ENCODE data around the gene QKI. TPM values are rescaled to one million over a fixed set of nuclear protein-coding genes. Genes with fewer than 3 reads are reported as not detected.

The QKI gene
- total RNA-seq, 1 experiment from 2014 or later: 134 TPM

DNA sequence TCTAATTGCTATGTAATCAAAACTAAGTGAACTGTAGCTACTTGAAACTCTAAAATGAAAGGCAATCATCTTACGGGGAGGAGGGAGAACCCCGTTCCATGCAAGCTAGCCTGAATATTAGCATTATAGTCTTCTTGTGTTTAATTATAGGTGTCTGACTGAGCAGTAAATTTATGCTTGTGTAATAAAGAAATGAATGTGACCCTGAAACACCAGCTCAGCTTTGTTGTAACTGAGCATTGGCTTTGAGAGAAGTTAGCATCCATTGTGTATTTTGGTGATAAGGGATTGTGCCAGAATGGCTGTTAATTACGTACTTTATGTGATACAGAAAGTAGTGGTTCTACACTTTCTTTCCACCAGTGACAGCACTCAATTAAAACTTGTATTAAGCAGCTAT is 86.9 kb downstream of the QKI start:
- TF ChIP-seq, protein P1, sequence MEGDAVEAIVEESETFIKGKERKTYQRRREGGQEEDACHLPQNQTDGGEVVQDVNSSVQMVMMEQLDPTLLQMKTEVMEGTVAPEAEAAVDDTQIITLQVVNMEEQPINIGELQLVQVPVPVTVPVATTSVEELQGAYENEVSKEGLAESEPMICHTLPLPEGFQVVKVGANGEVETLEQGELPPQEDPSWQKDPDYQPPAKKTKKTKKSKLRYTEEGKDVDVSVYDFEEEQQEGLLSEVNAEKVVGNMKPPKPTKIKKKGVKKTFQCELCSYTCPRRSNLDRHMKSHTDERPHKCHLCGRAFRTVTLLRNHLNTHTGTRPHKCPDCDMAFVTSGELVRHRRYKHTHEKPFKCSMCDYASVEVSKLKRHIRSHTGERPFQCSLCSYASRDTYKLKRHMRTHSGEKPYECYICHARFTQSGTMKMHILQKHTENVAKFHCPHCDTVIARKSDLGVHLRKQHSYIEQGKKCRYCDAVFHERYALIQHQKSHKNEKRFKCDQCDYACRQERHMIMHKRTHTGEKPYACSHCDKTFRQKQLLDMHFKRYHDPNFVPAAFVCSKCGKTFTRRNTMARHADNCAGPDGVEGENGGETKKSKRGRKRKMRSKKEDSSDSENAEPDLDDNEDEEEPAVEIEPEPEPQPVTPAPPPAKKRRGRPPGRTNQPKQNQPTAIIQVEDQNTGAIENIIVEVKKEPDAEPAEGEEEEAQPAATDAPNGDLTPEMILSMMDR (IDR thresholded peaks at IDR 0.05; ENCODE audit: insufficient read depth in 1 of 2, low read depth in 1 of 2, low read length in 1 of 2, severe bottlenecking in 1 of 2, unreplicated experiment in 1 of 2): no peak
- Mint-ChIP-seq H3K4me1 (ENCODE audit: low read depth, unreplicated experiment) (no peaks in the 10 kb centered on the region), H3K27me3 (ENCODE audit: insufficient read depth, unreplicated experiment) (no peaks in the 10 kb centered on the region), H3K36me3 (ENCODE audit: insufficient read depth, unreplicated experiment) (peaks cover 10% of the 10 kb centered on the region), H3K4me3 (ENCODE audit: unreplicated experiment) (no peak overlapping the region), H3K9me3 (ENCODE audit: unreplicated experiment) (no peaks in the 10 kb centered on the region), H3K27ac (ENCODE audit: unreplicated experiment) (no peak overlapping the region)
- POLR2A ChIA-PET: no interaction called here
- no peaks in the 10 kb centered on the region for H3K27me3 ChIP-seq (replicated peaks; ENCODE audit: control insufficient read depth, insufficient read depth, low read length)
- CTCF ChIA-PET: no interaction called here
- H3K4me1 ChIP-seq: no peaks in the 10 kb centered on the region
- DNase-seq: no peak
- peaks cover 5% of the 10 kb centered on the region for H3K9me3 ChIP-seq
- intact Hi-C loops (cut with micrococcal nuclease; ENCODE audit: unreplicated experiment): no loop called here
- H3K4me3 ChIP-seq (ENCODE audit: low read depth, low read length): no peak overlapping the region
- no TSS peak for BruUV-seq (replicated peaks)
- H3K36me3 ChIP-seq (ENCODE audit: control insufficient read depth, insufficient read depth, low read length): no peaks in the 10 kb centered on the region

DNA sequence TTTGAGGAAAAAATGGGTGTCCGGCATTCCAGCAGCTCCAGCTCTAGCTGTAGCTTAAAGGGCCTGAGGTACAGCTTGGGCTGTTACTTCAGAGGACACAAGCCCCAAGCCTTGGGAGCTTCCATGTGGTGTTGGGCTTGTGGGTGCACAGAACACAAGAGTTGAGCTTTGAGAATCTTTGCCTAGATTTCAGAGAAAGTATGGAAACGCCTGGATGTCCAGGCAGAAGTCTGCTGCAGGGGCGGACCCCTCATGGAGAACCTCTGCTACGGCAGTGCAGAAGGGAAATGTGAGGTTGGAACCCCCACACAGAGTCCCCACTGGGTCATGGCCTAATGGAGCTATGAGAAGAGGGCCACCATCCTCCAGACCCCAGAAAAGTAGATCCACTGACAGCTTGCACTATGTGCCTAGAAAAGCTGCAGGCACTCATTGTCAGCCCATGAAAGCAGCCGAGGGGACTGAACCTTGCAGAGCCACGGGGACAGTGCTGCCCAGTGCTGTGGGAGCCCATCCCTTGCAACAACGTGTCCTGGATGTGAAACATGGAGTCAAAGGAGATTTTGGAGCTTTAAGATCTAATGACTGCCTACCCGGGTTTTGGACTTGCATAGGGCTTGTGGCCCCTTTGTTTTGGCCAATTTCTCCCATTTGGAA is 90.6 kb downstream of the QKI start:
- POLR2A ChIA-PET: no interaction called here
- H3K27me3 Mint-ChIP-seq (ENCODE audit: insufficient read depth, unreplicated experiment): no peaks in the 10 kb centered on the region
- peaks cover 13% of the 10 kb centered on the region for H3K9me3 ChIP-seq
- peaks cover 16% of the 10 kb centered on the region for H3K9me3 Mint-ChIP-seq (ENCODE audit: unreplicated experiment)
- no peaks in the 10 kb centered on the region for H3K4me1 Mint-ChIP-seq (ENCODE audit: low read depth, unreplicated experiment)
- intact Hi-C loops (cut with micrococcal nuclease; ENCODE audit: unreplicated experiment): no loop called here
- no TSS peak for BruUV-seq (replicated peaks)
- DNase-seq: no peak
- no peak overlapping the region for H3K4me3 Mint-ChIP-seq (ENCODE audit: unreplicated experiment)
- peaks cover 22% of the 10 kb centered on the region for H3K36me3 Mint-ChIP-seq (ENCODE audit: insufficient read depth, unreplicated experiment)
- H3K4me1 ChIP-seq: no peaks in the 10 kb centered on the region
- H3K4me3 ChIP-seq (ENCODE audit: low read depth, low read length): no peak overlapping the region
- CTCF ChIA-PET: no interaction called here
- H3K36me3 ChIP-seq (ENCODE audit: control insufficient read depth, insufficient read depth, low read length): no peaks in the 10 kb centered on the region
- TF ChIP-seq, protein P1 (IDR thresholded peaks at IDR 0.05; ENCODE audit: insufficient read depth in 1 of 2, low read depth in 1 of 2, low read length in 1 of 2, severe bottlenecking in 1 of 2, unreplicated experiment in 1 of 2): no peak
- H3K27me3 ChIP-seq (replicated peaks; ENCODE audit: control insufficient read depth, insufficient read depth, low read length): no peaks in the 10 kb centered on the region
- H3K27ac Mint-ChIP-seq (ENCODE audit: unreplicated experiment): no peak overlapping the region

DNA sequence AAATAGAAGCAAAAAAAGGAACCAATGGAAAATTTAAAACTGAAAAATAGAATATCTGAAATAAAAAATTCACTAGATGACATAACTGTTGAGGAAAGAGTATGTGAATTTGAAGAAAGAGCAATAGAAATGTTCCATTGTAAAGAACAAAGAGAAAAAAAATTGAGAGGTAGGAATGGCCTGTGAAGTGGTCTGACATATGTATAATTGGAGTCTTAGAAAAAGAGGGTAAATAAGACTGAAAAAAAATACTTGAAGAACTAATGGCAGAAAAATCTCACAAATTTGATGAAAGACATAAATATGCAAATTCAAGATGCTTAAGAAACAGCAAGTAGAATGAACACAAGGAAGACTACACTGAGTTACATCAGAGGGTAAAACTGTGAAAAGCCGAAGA is 93.4 kb downstream of the QKI start:
- no peak overlapping the region for H3K4me3 ChIP-seq (ENCODE audit: low read depth, low read length)
- peaks cover 13% of the 10 kb centered on the region for H3K9me3 ChIP-seq
- ChIA-PET POLR2A (no interaction called here), CTCF (no interaction called here)
- TF ChIP-seq, protein P1 (IDR thresholded peaks at IDR 0.05; ENCODE audit: insufficient read depth in 1 of 2, low read depth in 1 of 2, low read length in 1 of 2, severe bottlenecking in 1 of 2, unreplicated experiment in 1 of 2): no peak
- BruUV-seq (replicated peaks): no TSS peak
- intact Hi-C loops (cut with micrococcal nuclease; ENCODE audit: unreplicated experiment): no loop called here
- no peaks in the 10 kb centered on the region for H3K36me3 ChIP-seq (ENCODE audit: control insufficient read depth, insufficient read depth, low read length)
- Mint-ChIP-seq H3K27ac (ENCODE audit: unreplicated experiment) (no peak overlapping the region), H3K4me1 (ENCODE audit: low read depth, unreplicated experiment) (no peaks in the 10 kb centered on the region), H3K9me3 (ENCODE audit: unreplicated experiment) (peaks cover 16% of the 10 kb centered on the region), H3K4me3 (ENCODE audit: unreplicated experiment) (no peak overlapping the region), H3K27me3 (ENCODE audit: insufficient read depth, unreplicated experiment) (no peaks in the 10 kb centered on the region), H3K36me3 (ENCODE audit: insufficient read depth, unreplicated experiment) (peaks cover 22% of the 10 kb centered on the region)
- peaks cover 2% of the 10 kb centered on the region; the same call in 1 of the 2 replicates for H3K4me1 ChIP-seq
- DNase-seq: no peak
- no peaks in the 10 kb centered on the region for H3K27me3 ChIP-seq (replicated peaks; ENCODE audit: control insufficient read depth, insufficient read depth, low read length)

Measured in Caco-2 (cell line).